HS-27A (cell line): ENCODE results near the gene CNKSR3.

Source experiments
- DNase-seq: peaks from one replicate; pipeline ENCODE4 v3.0.0-alpha.2; 2012; ENCODE audit warnings: low read depth, missing footprints

CNKSR3 gene

GRCh38 chr6:154412106-154412820 is 98.2 kb downstream of the CNKSR3 start:
- no peak for DNase-seq

- DNase-seq: no peak
Measured at GRCh38 chr6:154411076-154411475, 99.4 kb downstream of the CNKSR3 start.

- DNase-seq: peak; percentile 95
Measured at GRCh38 chr6:154410619-154411072, 99.8 kb downstream of the CNKSR3 start.

GRCh38 chr6:154408891-154409500 is 101.5 kb downstream of the CNKSR3 start:
- DNase-seq: no peak

GRCh38 chr6:154407440-154407839 is 103.0 kb downstream of the CNKSR3 start:
- no peak for DNase-seq

DNA sequence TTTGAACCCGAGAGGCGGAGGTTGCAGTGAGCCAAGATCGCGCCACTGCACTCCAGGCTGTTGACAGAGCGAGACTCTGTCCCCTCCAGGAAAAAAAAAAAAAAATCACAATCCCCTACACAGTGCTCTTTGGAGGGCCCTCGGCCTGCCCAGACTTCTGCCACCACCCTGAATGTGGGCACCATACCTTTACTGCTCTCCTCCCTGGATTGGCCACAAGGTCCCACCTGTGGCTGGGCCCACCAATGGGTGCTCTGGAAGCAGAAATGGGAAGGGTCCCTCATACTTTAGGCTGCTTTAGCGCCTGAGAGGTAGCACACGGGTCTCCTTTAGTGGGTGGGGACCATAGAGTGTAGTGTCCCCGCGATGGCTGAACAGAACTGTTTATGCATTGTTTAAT is 103.6 kb downstream of the CNKSR3 start:
- DNase-seq: no peak

DNA sequence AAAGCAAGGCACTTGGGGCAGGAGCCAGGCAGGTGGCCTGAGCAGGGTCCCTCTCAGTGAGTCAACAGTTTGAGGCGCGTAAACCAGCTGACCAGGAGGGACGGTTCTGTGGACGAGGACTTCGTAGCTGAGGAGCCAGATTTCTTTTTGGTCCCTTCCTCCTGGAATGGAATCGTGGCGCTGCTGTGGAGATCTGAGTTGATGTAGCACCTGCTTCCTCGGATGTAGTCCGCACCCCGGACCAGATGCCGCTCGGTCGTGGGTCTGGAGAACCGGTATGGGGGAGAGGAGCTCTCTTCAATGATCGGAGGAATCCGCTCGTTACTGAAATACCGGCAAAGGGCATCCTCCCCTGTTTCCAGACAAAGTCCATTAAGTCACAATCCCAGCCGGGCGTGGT is 104.2 kb downstream of the CNKSR3 start:
- no peak for DNase-seq

DNA sequence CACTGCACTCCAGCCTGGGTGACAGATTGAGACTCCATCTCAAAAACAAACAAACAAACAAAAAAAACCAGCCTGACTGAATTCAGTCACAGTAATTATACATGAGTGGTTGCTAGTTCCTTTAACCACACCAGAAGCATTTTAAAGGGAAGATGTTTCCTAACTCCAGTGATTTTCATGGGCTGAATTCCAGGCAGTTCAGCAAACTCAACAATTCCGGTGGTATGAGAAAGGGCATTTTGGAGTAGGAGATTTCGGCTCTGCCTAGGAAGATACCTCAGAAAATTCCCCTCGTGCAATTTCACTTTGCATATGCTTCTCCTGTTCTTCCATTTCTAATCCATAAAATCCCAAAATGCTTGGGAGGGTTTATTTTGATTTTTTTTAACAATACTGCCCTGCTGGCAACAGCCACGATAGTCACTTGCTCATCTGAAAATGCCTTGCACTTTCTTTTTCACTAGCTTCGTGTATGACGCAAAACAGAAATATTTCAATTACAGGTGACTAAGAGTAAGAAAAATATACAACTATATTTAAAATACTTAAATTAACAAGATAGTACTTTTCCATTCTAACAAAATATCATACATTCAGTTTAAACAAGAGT is 105.6 kb downstream of the CNKSR3 start:
- no peak for DNase-seq

DNA sequence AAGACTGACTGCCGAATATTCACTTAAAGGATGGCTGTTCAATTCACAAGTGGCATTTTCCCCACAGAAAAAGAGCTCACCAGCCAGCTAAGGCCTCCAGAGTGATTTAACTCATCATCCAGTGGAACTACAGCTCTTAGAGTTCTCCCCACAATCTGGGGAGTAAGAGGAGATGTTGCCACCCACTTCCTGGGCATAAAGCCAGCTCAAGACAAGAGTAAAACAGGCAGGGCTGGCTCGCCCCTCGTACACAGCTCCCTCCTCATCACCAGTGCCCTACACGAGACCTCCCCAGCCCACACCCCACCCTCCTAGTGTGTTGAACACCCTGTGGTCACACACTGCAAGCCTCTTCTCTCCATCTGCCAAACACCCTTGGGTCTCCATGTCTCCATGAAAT is 106.7 kb downstream of the CNKSR3 start:
- peak; percentile 66 for DNase-seq

DNA sequence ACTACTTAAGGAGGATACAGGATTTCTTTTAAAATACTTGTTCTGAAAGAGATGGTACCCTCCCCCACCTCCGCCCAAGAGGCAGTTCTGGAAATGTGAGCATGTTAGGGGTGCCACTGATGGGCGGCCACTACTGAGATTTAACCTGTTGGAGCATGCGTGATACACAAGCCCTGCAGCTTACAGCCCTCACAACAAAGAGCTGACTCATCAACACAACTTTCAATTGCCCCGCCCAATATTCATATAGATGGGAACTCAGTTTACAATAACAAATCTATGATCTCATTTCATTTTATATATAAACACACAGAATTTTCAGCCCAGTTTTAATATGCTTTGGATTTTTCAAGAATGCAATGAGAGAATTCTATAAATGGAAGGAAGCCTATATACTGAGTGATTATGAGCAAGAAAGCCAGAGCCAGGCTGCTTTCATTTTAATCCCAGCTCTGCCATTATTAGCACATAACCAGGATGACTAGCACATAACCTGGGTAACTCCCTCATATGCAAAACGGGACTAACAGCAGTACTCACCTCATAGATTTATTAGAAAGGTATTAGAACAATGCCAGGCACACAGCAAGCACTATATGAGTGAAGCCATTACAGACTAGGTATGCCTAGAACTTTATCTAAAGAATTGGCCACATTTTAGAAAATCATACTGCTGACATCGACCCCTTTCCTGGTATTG is 108.3 kb downstream of the CNKSR3 start:
- DNase-seq: no peak

GRCh38 chr6:154399097-154399496 is 111.4 kb downstream of the CNKSR3 start:
- no peak for DNase-seq

GRCh38 chr6:154397491-154398195 is 112.8 kb downstream of the CNKSR3 start:
- no peak for DNase-seq

DNA sequence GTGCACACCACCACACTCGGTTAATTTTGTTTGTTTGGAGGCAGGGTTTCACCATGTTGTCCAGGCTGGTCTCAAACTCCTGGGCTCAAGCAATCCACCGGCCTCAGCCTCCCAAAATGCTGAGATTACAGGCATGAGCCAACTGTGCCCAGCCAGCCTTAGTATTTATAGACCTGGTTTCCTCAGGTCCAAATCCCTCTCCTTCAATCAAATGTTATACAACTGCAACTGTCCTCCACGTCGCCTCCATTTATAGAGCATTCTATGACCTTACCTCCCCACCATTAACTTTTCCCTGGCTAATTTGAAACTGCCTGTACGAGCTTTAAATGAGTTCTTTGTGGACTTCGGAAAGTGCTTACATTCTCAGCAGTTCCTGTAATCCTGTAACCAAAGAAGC is 114.6 kb downstream of the CNKSR3 start:
- DNase-seq: no peak

GRCh38 chr6:154395316-154395715 is 115.2 kb downstream of the CNKSR3 start:
- no peak for DNase-seq

- no peak for DNase-seq
Measured at GRCh38 chr6:154394571-154394970, 115.9 kb downstream of the CNKSR3 start.

DNA sequence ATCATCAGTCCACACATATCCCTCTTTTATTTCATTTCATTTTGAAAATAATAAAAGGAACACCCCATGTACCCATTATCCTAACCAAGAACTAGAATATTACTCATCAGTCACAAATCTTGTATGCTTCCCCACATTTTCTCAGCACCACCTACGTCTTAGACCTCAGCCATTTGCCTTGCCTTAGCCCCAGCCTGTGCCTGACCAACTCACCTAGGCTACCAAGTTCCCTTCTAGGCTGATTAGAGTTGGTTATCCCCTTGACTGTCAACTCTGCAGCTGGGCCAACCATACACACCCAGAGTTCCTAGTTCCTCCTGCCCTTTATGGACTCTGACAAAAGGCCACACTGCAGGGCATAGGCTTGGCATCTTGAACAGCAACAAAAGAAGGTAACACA is 120.5 kb downstream of the CNKSR3 start:
- DNase-seq: no peak

DNA sequence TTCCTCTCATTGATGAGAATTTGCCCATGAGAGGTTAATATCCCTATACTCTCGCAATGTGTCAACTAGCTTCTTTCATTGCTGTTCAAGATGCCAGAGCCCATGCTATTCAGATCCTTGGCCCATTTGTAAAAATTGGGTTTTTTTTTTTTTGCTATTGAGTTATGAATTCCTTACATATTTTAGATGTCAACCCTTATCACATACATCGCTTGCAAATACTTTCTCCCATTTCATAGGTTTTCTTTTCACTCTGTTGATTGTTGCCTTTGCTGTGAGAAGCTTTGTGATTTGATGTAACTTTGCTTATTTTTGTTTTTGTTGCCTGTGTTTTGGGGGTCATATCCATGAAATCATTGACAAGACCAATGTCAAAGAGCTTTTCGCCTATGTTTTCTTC is 121.7 kb downstream of the CNKSR3 start:
- peak; percentile 55 for DNase-seq

- peak; percentile 78 for DNase-seq
Measured at GRCh38 chr6:154386848-154387717, 123.4 kb downstream of the CNKSR3 start.

DNA sequence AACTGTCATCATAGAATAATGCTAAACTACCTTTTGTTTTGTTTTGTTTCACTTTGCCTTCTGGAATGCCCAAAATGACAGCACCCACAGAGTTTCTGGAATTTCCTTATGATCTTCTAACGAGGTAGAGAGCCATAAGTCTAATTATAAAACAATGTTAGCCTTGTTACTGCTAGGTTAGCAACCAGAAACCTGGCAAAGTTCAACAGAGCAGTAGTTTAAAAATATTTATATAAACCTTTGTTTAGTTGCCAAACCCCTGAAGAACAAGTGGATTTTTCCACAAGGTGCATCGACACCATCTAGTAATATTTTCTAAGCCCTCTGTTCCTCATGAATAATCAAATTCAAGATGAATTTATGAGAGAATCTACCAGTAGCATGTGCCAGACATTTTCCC is 126.3 kb downstream of the CNKSR3 start:
- DNase-seq: no peak

- DNase-seq: no peak
Measured at GRCh38 chr6:154383273-154383672, 127.2 kb downstream of the CNKSR3 start.

- DNase-seq: no peak
Measured at GRCh38 chr6:154382740-154383139, 127.7 kb downstream of the CNKSR3 start.
